ENCODE measurements around the gene IGF2. TPM values are rescaled to one million over a fixed set of nuclear protein-coding genes. Genes with fewer than 3 reads are reported as not detected.
A peak's percentile ranks its signal among the peaks of the same experiment; 100 is the strongest.

Gene IGF2
- total RNA-seq, 1 donor from 2014 or later = 6.6 TPM

GRCh38 chr11:2094354-2095197 is 44.6 kb downstream of the IGF2 start:
- DNase-seq (ENCODE audit: low read depth) (no peak), FAIRE-seq (no peak)
- H3K36me3 ChIP-seq (ENCODE audit: control insufficient read depth, insufficient read depth, low read length) = no peaks in the 10 kb centered on the region
- H3K4me3 ChIP-seq (ENCODE audit: low read depth, low read length) = no peak overlapping the region
- H3K27me3 ChIP-seq (ENCODE audit: control insufficient read depth, insufficient read depth, low read length) = peaks cover 3% of the 10 kb centered on the region
- TF ChIP-seq CTCF (IDR thresholded peaks at IDR 0.05; ENCODE audit: insufficient read depth, low read length, severe bottlenecking) = no peak

GRCh38 chr11:2093575-2094353 is 45.4 kb downstream of the IGF2 start:
- peaks cover 3% of the 10 kb centered on the region for H3K27me3 ChIP-seq (ENCODE audit: control insufficient read depth, insufficient read depth, low read length)
- DNase-seq (ENCODE audit: low read depth) (peak; percentile 71), FAIRE-seq (peak; percentile 70)
- H3K4me3 ChIP-seq (ENCODE audit: low read depth, low read length) = no peak overlapping the region
- TF ChIP-seq CTCF (IDR thresholded peaks at IDR 0.05; ENCODE audit: insufficient read depth, low read length, severe bottlenecking) = no peak
- H3K36me3 ChIP-seq (ENCODE audit: control insufficient read depth, insufficient read depth, low read length) = no peaks in the 10 kb centered on the region

GRCh38 chr11:2092956-2093412 is 46.2 kb downstream of the IGF2 start:
- H3K27me3 ChIP-seq (ENCODE audit: control insufficient read depth, insufficient read depth, low read length) = peaks cover 3% of the 10 kb centered on the region
- FAIRE-seq = peak; percentile 68

GRCh38 chr11:2092464-2092910 is 46.7 kb downstream of the IGF2 start:
- H3K4me3 ChIP-seq (ENCODE audit: low read depth, low read length) = no peak overlapping the region
- no peaks in the 10 kb centered on the region for H3K36me3 ChIP-seq (ENCODE audit: control insufficient read depth, insufficient read depth, low read length)
- peaks cover 3% of the 10 kb centered on the region for H3K27me3 ChIP-seq (ENCODE audit: control insufficient read depth, insufficient read depth, low read length)
- no peak for DNase-seq (ENCODE audit: low read depth)
- no peak for FAIRE-seq
- TF ChIP-seq CTCF (IDR thresholded peaks at IDR 0.05; ENCODE audit: insufficient read depth, low read length, severe bottlenecking) = no peak

More at GRCh38 chr11:2092956-2093412, 46.2 kb downstream of the IGF2 start:
- no peak overlapping the region for H3K4me3 ChIP-seq (ENCODE audit: low read depth, low read length)
- DNase-seq (ENCODE audit: low read depth) = peak; percentile 88
- no peak for TF ChIP-seq CTCF (IDR thresholded peaks at IDR 0.05; ENCODE audit: insufficient read depth, low read length, severe bottlenecking)
- no peaks in the 10 kb centered on the region for H3K36me3 ChIP-seq (ENCODE audit: control insufficient read depth, insufficient read depth, low read length)

GRCh38 chr11:2091786-2092463 is 47.3 kb downstream of the IGF2 start:
- no peak for TF ChIP-seq CTCF (IDR thresholded peaks at IDR 0.05; ENCODE audit: insufficient read depth, low read length, severe bottlenecking)
- H3K27me3 ChIP-seq (ENCODE audit: control insufficient read depth, insufficient read depth, low read length) = peaks cover 3% of the 10 kb centered on the region
- H3K36me3 ChIP-seq (ENCODE audit: control insufficient read depth, insufficient read depth, low read length) = no peaks in the 10 kb centered on the region
- no peak for DNase-seq (ENCODE audit: low read depth)
- no peak overlapping the region for H3K4me3 ChIP-seq (ENCODE audit: low read depth, low read length)
- FAIRE-seq = no peak
